ENCODE data around the gene PKP4. TPM values are rescaled to one million over a fixed set of nuclear protein-coding genes. Genes with fewer than 3 reads are reported as not detected.

The PKP4 gene
- total and polyA plus RNA-seq, 2 donors (not counting 1 experiment from before 2014, with no cell fraction given), result 44.5 to 56.3 TPM

DNA sequence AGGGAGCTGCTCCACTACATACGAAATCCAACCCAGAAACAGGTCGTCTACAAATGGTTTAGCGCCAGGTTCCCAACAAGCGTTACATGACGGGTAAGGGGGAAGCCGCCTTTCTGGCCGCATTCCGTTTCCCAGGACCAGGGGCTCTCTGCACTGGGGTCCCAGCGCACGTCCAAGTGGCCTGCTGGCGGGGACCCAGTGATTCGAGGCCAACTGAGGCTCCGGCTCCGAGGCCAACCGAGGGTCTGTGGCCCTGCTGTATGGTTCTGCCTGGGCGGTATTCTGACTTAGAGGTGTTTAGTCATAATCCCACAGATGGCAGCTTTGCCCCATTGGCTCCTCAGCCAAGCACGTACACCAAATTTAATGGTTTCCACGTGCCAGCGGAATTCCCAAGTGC is 127.2 kb downstream of the PKP4 start:
- H3K9ac ChIP-seq (ENCODE audit: insufficient read depth, low read length), result no peak overlapping the region
- no peaks in the 10 kb centered on the region for H3K79me2 ChIP-seq (ENCODE audit: control insufficient read depth, insufficient read depth, low read length)
- H3K4me2 ChIP-seq (ENCODE audit: extremely low read depth, insufficient read depth, low read length), result no peak overlapping the region
- no peak overlapping the region for H3K4me3 ChIP-seq (replicated peaks in 1 of 4; ENCODE audit: control extremely low read depth in 1 of 4, insufficient read depth in 1 of 4, low read depth in 3 of 4, low read length in 4 of 4)
- TF ChIP-seq EZH2 (IDR thresholded peaks at IDR 0.05; ENCODE audit: low read length, missing control alignments), result no peak
- TF ChIP-seq, protein P1, sequence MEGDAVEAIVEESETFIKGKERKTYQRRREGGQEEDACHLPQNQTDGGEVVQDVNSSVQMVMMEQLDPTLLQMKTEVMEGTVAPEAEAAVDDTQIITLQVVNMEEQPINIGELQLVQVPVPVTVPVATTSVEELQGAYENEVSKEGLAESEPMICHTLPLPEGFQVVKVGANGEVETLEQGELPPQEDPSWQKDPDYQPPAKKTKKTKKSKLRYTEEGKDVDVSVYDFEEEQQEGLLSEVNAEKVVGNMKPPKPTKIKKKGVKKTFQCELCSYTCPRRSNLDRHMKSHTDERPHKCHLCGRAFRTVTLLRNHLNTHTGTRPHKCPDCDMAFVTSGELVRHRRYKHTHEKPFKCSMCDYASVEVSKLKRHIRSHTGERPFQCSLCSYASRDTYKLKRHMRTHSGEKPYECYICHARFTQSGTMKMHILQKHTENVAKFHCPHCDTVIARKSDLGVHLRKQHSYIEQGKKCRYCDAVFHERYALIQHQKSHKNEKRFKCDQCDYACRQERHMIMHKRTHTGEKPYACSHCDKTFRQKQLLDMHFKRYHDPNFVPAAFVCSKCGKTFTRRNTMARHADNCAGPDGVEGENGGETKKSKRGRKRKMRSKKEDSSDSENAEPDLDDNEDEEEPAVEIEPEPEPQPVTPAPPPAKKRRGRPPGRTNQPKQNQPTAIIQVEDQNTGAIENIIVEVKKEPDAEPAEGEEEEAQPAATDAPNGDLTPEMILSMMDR (conservative IDR thresholded peaks at IDR 0.05 in 1 of 2, IDR thresholded peaks at IDR 0.05 in 1 of 2; ENCODE audit: low read depth in 1 of 2, low read length in 2 of 2), result no peak
- no peak for DNase-seq (ENCODE audit: low read depth in 2 of 2)
- peaks cover 2% of the 10 kb centered on the region for H3K36me3 ChIP-seq (ENCODE audit: control insufficient read depth, insufficient read depth, low read length)
- peaks cover 4% of the 10 kb centered on the region for H3K4me1 ChIP-seq (ENCODE audit: control insufficient read depth, extremely low read depth, insufficient read depth, low read length)
- no peak overlapping the region for H2AFZ ChIP-seq (ENCODE audit: low read length)
- H3K9me3 ChIP-seq (ENCODE audit: control insufficient read depth, insufficient read depth, low read depth, low read length), result no peaks in the 10 kb centered on the region
- H3K27me3 ChIP-seq (ENCODE audit: control insufficient read depth, insufficient read depth, low read length), result no peaks in the 10 kb centered on the region
- H4K20me1 ChIP-seq (ENCODE audit: control insufficient read depth, extremely low read depth, insufficient read depth, low read length), result no peaks in the 10 kb centered on the region
- no peak overlapping the region for H3K27ac ChIP-seq (ENCODE audit: insufficient read depth, low read length)

DNA sequence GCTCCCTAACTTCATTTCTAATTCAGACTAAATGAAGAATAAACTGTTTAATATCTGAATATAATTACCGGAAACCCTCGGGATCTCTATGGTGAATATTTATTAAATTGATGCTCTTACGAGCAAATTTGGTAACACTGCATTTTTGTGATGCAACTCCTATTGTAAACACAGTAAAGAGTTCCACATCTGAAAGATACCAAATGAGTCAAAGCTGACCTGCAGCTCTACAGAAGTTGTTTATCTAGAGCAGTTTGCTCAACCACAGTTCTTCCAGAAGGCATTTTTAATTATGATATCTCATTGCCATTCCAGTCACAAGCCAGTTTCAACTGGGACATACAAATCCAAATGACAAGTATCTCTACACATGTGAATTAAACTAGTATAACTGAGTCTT is 129.7 kb downstream of the PKP4 start:
- H4K20me1 ChIP-seq (ENCODE audit: control insufficient read depth, extremely low read depth, insufficient read depth, low read length), result no peaks in the 10 kb centered on the region
- peaks cover 4% of the 10 kb centered on the region for H3K4me1 ChIP-seq (ENCODE audit: control insufficient read depth, extremely low read depth, insufficient read depth, low read length)
- H3K27ac ChIP-seq (ENCODE audit: insufficient read depth, low read length), result peak overlapping the region; percentile 78
- no peak overlapping the region for H3K4me3 ChIP-seq (replicated peaks in 1 of 4; ENCODE audit: control extremely low read depth in 1 of 4, insufficient read depth in 1 of 4, low read depth in 3 of 4, low read length in 4 of 4)
- H3K27me3 ChIP-seq (ENCODE audit: control insufficient read depth, insufficient read depth, low read length), result no peaks in the 10 kb centered on the region
- no peaks in the 10 kb centered on the region for H3K9me3 ChIP-seq (ENCODE audit: control insufficient read depth, insufficient read depth, low read depth, low read length)
- TF ChIP-seq EZH2 (IDR thresholded peaks at IDR 0.05; ENCODE audit: low read length, missing control alignments), result no peak
- TF ChIP-seq, protein P1 (conservative IDR thresholded peaks at IDR 0.05 in 1 of 2, IDR thresholded peaks at IDR 0.05 in 1 of 2; ENCODE audit: low read depth in 1 of 2, low read length in 2 of 2), result no peak
- H3K79me2 ChIP-seq (ENCODE audit: control insufficient read depth, insufficient read depth, low read length), result no peaks in the 10 kb centered on the region
- peaks cover 2% of the 10 kb centered on the region for H3K36me3 ChIP-seq (ENCODE audit: control insufficient read depth, insufficient read depth, low read length)
- H3K4me2 ChIP-seq (ENCODE audit: extremely low read depth, insufficient read depth, low read length), result peak overlapping the region; percentile 72
- no peak overlapping the region for H3K9ac ChIP-seq (ENCODE audit: insufficient read depth, low read length)
- H2AFZ ChIP-seq (ENCODE audit: low read length), result no peak overlapping the region
- peak; percentile 76 to 94 for DNase-seq (ENCODE audit: low read depth in 2 of 2)

DNA sequence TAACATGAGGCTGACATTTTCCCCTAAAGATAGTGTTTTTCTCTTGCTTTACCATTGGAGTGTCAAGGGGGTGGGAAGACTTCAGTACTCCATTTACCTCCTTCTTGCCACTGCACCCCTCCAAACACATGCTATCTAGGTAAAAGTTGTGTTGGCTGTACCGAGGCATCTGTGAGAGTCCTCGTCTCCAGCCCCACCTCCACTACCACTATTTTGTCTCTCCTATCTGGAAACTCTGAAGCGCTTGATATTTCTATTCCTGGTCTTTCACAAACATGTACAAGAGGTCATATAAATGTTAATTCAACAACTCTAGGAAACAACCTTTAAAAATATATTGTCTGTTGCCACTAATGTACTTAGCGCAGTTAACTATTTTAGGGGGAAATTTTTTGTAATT is 132.6 kb downstream of the PKP4 start:
- Histone ChIP-seq H3K9ac (ENCODE audit: insufficient read depth, low read length) (no peak overlapping the region), H3K36me3 (ENCODE audit: control insufficient read depth, insufficient read depth, low read length) (peaks cover 3% of the 10 kb centered on the region), H4K20me1 (ENCODE audit: control insufficient read depth, extremely low read depth, insufficient read depth, low read length) (no peaks in the 10 kb centered on the region), H3K9me3 (ENCODE audit: control insufficient read depth, insufficient read depth, low read depth, low read length) (no peaks in the 10 kb centered on the region), H3K27me3 (ENCODE audit: control insufficient read depth, insufficient read depth, low read length) (no peaks in the 10 kb centered on the region), H3K27ac (ENCODE audit: insufficient read depth, low read length) (no peak overlapping the region), H3K4me1 (ENCODE audit: control insufficient read depth, extremely low read depth, insufficient read depth, low read length) (peaks cover 4% of the 10 kb centered on the region), H2AFZ (ENCODE audit: low read length) (no peak overlapping the region), H3K4me2 (ENCODE audit: extremely low read depth, insufficient read depth, low read length) (no peak overlapping the region), H3K4me3 (replicated peaks in 1 of 4; ENCODE audit: control extremely low read depth in 1 of 4, insufficient read depth in 1 of 4, low read depth in 3 of 4, low read length in 4 of 4) (no peak overlapping the region), H3K79me2 (ENCODE audit: control insufficient read depth, insufficient read depth, low read length) (no peaks in the 10 kb centered on the region)
- TF ChIP-seq EZH2 (IDR thresholded peaks at IDR 0.05; ENCODE audit: low read length, missing control alignments), result no peak
- TF ChIP-seq, protein P1 (conservative IDR thresholded peaks at IDR 0.05 in 1 of 2, IDR thresholded peaks at IDR 0.05 in 1 of 2; ENCODE audit: low read depth in 1 of 2, low read length in 2 of 2), result no peak
- DNase-seq (ENCODE audit: low read depth in 2 of 2), result no peak
